CD4-positive, alpha-beta T cell (primary cell): ENCODE data around the gene BIN1. TPM values are rescaled to one million over a fixed set of nuclear protein-coding genes. Genes with fewer than 3 reads are reported as not detected.

ENCODE experiments used
- ATAC-seq: fragments of 200-7000 bp; cut with Tn5 transposase; one replicate; pipeline ENCODE4 v1.10.0; 2022; ENCODE audit warnings: mild to moderate bottlenecking; ENCODE audit not compliant: poor library complexity
- CTCF ChIA-PET: fragments of 350-600 bp; sonication (Branson Sonifier 250); formaldehyde crosslinking; loops from one replicate; lab custom pipeline; 2021; ENCODE audit warnings: antibody characterized with exemption, inconsistent platforms; lab: Charles Lee
- POLR2A ChIA-PET: fragments of 350-600 bp; sonication (Branson Sonifier 250); formaldehyde crosslinking; loops from one replicate; lab custom pipeline; 2021; ENCODE audit warnings: antibody characterized with exemption, inconsistent platforms; lab: Charles Lee
- DNase-seq, 14 experiments: peaks; one replicate each; pipeline ENCODE4 v3.0.0-alpha.2; 2013 to 2020; ENCODE audit warnings: mixed read lengths in 2 of 14
- H3K27ac ChIP-seq, 2 donors: one replicate each; pipeline versions ENCODE4 v1.5.1 to v1.7.0; 2013; ENCODE audit warnings: low read length in 2 of 2, low read depth in 1 of 2, mild to moderate bottlenecking in 1 of 2
- H3K27me3 ChIP-seq, 2 experiments: 1 replicate in 1 of 2; 2 replicates in 1 of 2; pipeline versions ENCODE4 v1.6.1 to v1.7.0; 2013; ENCODE audit warnings: low read length in 2 of 2, control low read depth in 1 of 2, mild to moderate bottlenecking in 1 of 2, moderate library complexity in 1 of 2; ENCODE audit not compliant: insufficient read depth in 2 of 2, control insufficient read depth in 1 of 2
- H3K36me3 ChIP-seq: one replicate; pipeline ENCODE4 v1.6.1; 2013; ENCODE audit warnings: low read length, control low read depth; ENCODE audit not compliant: insufficient read depth
- H3K4me1 ChIP-seq: one replicate; pipeline ENCODE4 v1.6.1; 2013; ENCODE audit warnings: low read length, control low read depth; ENCODE audit not compliant: insufficient read depth
- H3K4me3 ChIP-seq: one replicate; pipeline ENCODE4 v1.5.1; 2013; ENCODE audit warnings: mild to moderate bottlenecking, low read length, moderate library complexity
- H3K9me3 ChIP-seq, 2 experiments: 1 replicate in 1 of 2; 2 replicates in 1 of 2; pipeline versions ENCODE4 v1.6.1 to v1.7.0; 2013; ENCODE audit warnings: low read length in 2 of 2, mild to moderate bottlenecking in 2 of 2, control low read depth in 1 of 2, moderate library complexity in 1 of 2; ENCODE audit not compliant: control insufficient read depth in 1 of 2, insufficient read depth in 1 of 2
- H3K27ac Mint-ChIP-seq: one replicate; pipeline ENCODE4 v1.8.0; 2020; ENCODE audit warnings: mixed read lengths
- H3K27me3 Mint-ChIP-seq: one replicate; pipeline ENCODE4 v1.8.0; 2021; ENCODE audit warnings: mixed read lengths
- H3K36me3 Mint-ChIP-seq: one replicate; pipeline ENCODE4 v1.8.0; 2021; ENCODE audit warnings: low read depth, mixed read lengths
- H3K4me1 Mint-ChIP-seq: one replicate; pipeline ENCODE4 v1.8.0; 2021; ENCODE audit warnings: low read depth, mixed read lengths
- H3K4me3 Mint-ChIP-seq: one replicate; pipeline ENCODE4 v1.8.0; 2020; ENCODE audit warnings: mild to moderate bottlenecking, mixed read lengths
- H3K9me3 Mint-ChIP-seq: one replicate; pipeline ENCODE4 v1.8.0; 2020; ENCODE audit warnings: mixed read lengths
- CTCF ChIP-seq: fragments of 200-600 bp; IDR thresholded peaks from one replicate; pipeline ENCODE4 v1.8.0; 2022; ENCODE audit warnings: antibody characterized with exemption, mild to moderate bottlenecking
- intact Hi-C, 2 experiments: fragments of 100-400 bp; cut with DNase I in 1 of 2; cut with micrococcal nuclease in 1 of 2; formaldehyde crosslinking; loops; one replicate each; pipeline versions ENCODE4 v1.15.1 to v1.9.0; 2023 to 2025; cut with DNase I, micrococcal nuclease
- total RNA-seq, 174 experiments: library from RNA in 2 of 174; stranded (reverse) in 2 of 174; gene quantifications; one replicate each; pipeline ENCODE4 v1.2.3 and lab custom pipeline; 2021 to 2026

Gene BIN1
- total RNA-seq, 2 experiments from 2014 or later: 98.8 to 104 TPM

- Histone ChIP-seq H3K36me3 (no peaks in the 10 kb centered on the region), H3K9me3 (no peaks in the 10 kb centered on the region), H3K27me3 (no peaks in the 10 kb centered on the region), H3K4me1 (no peaks in the 10 kb centered on the region), H3K4me3 (no peak overlapping the region), H3K27ac (no peak overlapping the region)
- ATAC-seq (no peak), DNase-seq (no peak)
- H3K27ac Mint-ChIP-seq: no peak overlapping the region
- H3K27me3 Mint-ChIP-seq: no peaks in the 10 kb centered on the region
- TF ChIP-seq CTCF: no peak
- H3K4me3 Mint-ChIP-seq: no peak overlapping the region
- intact Hi-C loops: loop anchor here in 1 of 2 experiments (10.0 kb wide), 1 partner anchor 76 kb away; no protein-coding TSS in a partner anchor
- ChIA-PET CTCF (interaction anchor here (0.6 kb wide), 1 partner anchor 50 kb away, joined by 3 read pairs; no protein-coding TSS in a partner anchor), POLR2A (no interaction called here)
- no peaks in the 10 kb centered on the region for H3K4me1 Mint-ChIP-seq
- no peaks in the 10 kb centered on the region for H3K9me3 Mint-ChIP-seq
- H3K36me3 Mint-ChIP-seq: no peaks in the 10 kb centered on the region
Observed at GRCh38 chr2:127140538-127140937, 33.6 kb upstream of the BIN1 start.

GRCh38 chr2:127139766-127140165 is 32.8 kb upstream of the BIN1 start:
- intact Hi-C loops: loop anchor here in 1 of 2 experiments (10.0 kb wide), 1 partner anchor 75 kb away; no protein-coding TSS in a partner anchor
- POLR2A ChIA-PET: interaction anchor here (1.1 kb wide), 1 partner anchor 59 kb away, joined by 3 read pairs; no protein-coding TSS in a partner anchor

GRCh38 chr2:127138281-127138680 is 31.3 kb upstream of the BIN1 start:
- no peaks in the 10 kb centered on the region for H3K27me3 Mint-ChIP-seq
- POLR2A ChIA-PET: no interaction called here
- Histone ChIP-seq H3K4me1 (no peaks in the 10 kb centered on the region), H3K36me3 (no peaks in the 10 kb centered on the region), H3K4me3 (no peak overlapping the region), H3K27ac (no peak overlapping the region), H3K27me3 (no peaks in the 10 kb centered on the region), H3K9me3 (no peaks in the 10 kb centered on the region)
- CTCF ChIA-PET: no interaction called here
- no peak for TF ChIP-seq CTCF
- no peak overlapping the region for H3K27ac Mint-ChIP-seq
- H3K4me1 Mint-ChIP-seq: no peaks in the 10 kb centered on the region
- ATAC-seq (no peak), DNase-seq (no peak)
- intact Hi-C loops: no loop called here
- no peaks in the 10 kb centered on the region for H3K36me3 Mint-ChIP-seq
- no peak overlapping the region for H3K4me3 Mint-ChIP-seq
- no peaks in the 10 kb centered on the region for H3K9me3 Mint-ChIP-seq

More at GRCh38 chr2:127139766-127140165, 32.8 kb upstream of the BIN1 start:
- H3K4me3 Mint-ChIP-seq: no peak overlapping the region
- no peaks in the 10 kb centered on the region for H3K9me3 Mint-ChIP-seq
- H3K36me3 ChIP-seq: no peaks in the 10 kb centered on the region
- H3K4me1 Mint-ChIP-seq: no peaks in the 10 kb centered on the region
- ATAC-seq (no peak), DNase-seq (no peak)
- no peaks in the 10 kb centered on the region for H3K4me1 ChIP-seq
- H3K27me3 ChIP-seq: no peaks in the 10 kb centered on the region
- no peak overlapping the region for H3K27ac ChIP-seq
- CTCF ChIA-PET: no interaction called here
- H3K27ac Mint-ChIP-seq: no peak overlapping the region
- H3K9me3 ChIP-seq: no peaks in the 10 kb centered on the region
- H3K36me3 Mint-ChIP-seq: no peaks in the 10 kb centered on the region
- H3K27me3 Mint-ChIP-seq: no peaks in the 10 kb centered on the region
- no peak for TF ChIP-seq CTCF
- no peak overlapping the region for H3K4me3 ChIP-seq
